Neural cell (in vitro differentiated cells): ENCODE results near the gene POLN.

Experiments used
- EP300 ChIP-seq: fragments of 450-650 bp; conservative IDR thresholded peaks from 2 replicates; pipeline ENCODE4 v1.6.1; 2014; ENCODE audit warnings: antibody characterized with exemption, mild to moderate bottlenecking, moderate library complexity; ENCODE audit not compliant: poor library complexity, severe bottlenecking
- EZH2 ChIP-seq: fragments of 200-600, 300-800 bp; shearing (Covaris generic), sonication (generic); IDR thresholded peaks from 2 replicates; pipeline ENCODE4 v1.6.1; 2014; ENCODE audit warnings: antibody characterized with exemption, low read length, borderline replicate concordance, mild to moderate bottlenecking; ENCODE audit not compliant: insufficient read depth, poor library complexity, severe bottlenecking

- no peak for TF ChIP-seq EP300
- no peak for TF ChIP-seq EZH2
Observed at GRCh38 chr4:2166253-2166652, 75.7 kb downstream of the POLN start.
